HG03097 (cell line): ENCODE data around the gene NMRAL1.

Experiments
- ATAC-seq: cut with Tn5 transposase; IDR thresholded peaks from one replicate; pipeline ENCODE4 v1.9.1; 2021; ENCODE audit not compliant: unreplicated experiment, low FRiP score

The NMRAL1 gene

GRCh38 chr16:4474192-4474961 lies at the start of gene NMRAL1:
TSS of gene NMRAL1 (minus strand) at chr16:4474625. CDS start at chr16:4474132, 493 bp downstream.
- no peak for ATAC-seq

GRCh38 chr16:4523686-4524085 lies 49.3 kb upstream of the NMRAL1 start:
- no peak for ATAC-seq

- ATAC-seq = no peak
Observed at GRCh38 chr16:4522051-4522581, 47.7 kb upstream of the NMRAL1 start.

- no peak for ATAC-seq
Observed at GRCh38 chr16:4520913-4521312, 46.5 kb upstream of the NMRAL1 start.

- ATAC-seq = no peak
Observed at GRCh38 chr16:4519274-4520058, 45.0 kb upstream of the NMRAL1 start.

DNA sequence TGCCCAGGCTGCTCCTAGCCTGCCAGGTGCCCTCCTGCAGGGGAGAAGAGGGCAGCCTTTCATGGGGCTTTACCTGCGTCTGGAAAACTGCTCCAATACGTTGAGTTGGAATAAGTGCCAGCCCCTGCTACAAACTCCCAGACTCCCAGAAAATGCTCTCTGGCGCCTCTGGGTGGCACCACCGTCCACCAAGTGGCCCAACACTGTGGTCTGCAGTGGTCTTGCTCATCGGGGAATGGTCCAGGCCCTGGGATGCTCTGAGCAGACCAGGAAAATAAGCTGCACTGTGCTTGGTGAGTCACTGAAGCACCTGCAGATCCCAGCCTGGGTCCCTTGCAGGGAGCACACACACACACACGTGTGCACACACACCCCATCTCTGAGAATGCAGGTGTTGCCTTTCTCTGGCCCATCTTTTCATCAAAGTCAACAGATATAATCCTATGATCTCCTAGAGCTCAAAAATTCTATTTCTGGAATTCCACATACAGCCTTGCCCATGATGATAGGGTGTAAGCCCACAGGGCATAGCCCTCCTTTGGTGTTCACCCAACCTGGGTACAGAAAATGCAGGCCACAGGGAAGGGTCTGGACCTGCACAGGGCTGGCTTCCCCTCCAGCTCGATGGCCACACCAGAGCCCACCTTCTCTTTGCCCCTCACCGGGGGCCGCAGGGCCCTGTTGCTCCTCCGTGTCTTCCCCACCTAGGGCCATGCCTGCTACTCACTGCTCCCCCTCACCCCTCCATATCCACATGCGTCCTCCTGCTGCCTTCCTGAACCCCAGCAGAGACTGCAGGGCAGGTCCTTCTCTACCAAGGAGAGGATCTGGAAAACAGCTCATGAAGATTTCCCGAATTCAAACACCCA lies 43.6 kb upstream of the NMRAL1 start:
- no peak for ATAC-seq

DNA sequence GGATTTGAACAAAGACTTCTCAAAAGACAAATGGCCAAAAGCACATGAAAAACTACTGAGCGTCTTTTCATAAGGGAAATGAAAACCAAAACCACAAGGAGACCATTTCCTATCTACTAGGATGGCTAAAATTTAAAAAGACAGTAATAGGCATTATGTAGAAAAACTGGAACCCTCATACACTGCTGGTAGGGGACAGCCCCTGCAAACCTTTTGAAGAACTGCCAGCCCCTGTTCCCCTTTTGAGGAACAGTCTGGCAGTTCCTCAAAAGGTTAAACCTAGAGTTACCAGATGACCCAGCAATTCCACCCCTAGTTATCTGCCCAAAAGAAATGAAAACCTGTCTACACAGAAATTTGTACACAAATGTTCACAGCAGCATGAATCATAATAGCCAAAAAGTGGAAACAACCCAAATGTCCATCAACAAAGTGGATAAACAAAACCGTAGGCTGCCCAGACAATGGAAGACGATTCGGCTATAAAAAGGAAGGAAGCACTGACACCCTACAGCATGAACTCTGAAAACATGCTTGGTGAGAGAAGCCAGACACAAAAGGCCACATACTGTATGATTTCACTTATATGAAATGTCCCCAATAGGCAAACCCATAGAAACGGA lies 41.3 kb upstream of the NMRAL1 start:
- peak; percentile 41 for ATAC-seq

GRCh38 chr16:4514606-4515005 lies 40.2 kb upstream of the NMRAL1 start:
- no peak for ATAC-seq

DNA sequence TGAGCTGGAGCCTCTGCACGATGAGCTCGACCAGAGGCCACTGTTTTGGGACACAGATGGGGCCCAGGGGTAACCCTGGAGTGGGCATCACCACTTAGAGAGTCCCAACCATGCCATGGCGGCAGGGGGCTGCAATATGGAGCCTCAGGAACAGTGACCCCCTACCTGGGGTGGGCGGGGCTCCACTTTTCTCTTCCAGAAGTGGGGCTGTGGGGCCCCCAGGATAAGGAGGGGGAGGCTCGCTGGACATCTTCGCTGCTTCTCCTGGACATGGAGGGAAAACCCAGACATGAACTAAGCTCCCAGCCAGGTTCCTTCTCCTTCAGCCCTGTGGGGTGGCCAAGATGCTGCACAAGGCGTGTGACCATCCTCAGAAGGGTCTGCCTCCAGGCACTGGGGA lies 39.5 kb upstream of the NMRAL1 start:
- ATAC-seq = no peak

DNA sequence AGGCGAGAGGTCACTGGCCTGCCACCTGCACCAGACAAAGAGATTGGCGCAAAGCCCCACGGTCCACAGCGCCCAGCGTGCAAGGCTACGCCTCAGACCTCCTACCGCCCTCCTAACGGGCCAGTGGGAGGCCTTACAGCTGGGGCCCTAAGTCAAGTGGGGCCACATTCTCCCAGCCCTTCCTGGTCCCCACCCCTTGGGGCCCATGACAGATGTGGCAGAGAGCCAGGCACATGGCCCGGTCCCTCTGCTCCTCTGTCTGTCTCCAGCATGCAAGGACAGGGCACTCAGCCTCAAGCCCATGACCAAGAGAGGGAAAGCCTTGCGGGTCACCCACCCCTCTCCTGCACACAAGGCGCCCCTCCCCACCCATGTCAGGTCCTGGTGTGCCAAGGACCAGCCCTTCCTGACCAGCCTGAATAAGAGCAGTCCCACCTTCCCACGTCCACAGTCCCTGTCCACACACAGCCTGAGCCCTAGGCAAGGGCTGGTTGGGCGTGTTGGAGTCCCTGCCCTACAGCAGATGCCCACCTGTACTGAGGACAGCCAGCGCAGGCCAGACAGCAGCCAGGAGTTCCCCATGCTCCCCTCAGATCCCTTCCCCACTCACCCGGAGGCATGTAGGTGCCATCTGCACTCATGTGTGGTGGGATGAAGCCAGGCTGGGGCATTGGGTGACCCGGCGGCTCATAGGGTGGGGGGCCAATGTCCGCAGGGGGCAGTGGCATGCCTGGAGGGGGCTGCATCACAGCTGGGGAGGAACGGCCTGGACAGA lies 38.8 kb upstream of the NMRAL1 start:
- no peak for ATAC-seq

DNA sequence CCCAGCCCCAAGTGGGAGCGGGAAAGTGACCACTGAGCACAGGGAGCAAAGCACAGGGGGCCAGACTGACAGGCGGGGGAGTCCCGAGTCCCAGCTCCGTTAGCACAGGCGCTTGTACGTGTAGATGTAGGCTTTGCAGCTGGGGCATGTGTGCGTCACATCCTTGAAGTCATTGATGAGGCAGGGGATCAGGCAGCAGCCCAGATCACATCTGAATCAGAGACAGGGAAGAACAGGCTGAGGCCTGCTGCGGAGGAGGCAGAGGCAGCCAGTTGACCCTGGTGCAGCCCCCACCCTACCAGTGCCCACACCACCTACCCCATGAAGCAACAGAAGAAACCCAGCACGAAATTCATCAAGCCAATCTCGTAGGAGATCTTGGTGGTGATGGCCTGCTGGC lies 38.0 kb upstream of the NMRAL1 start:
- ATAC-seq = no peak

DNA sequence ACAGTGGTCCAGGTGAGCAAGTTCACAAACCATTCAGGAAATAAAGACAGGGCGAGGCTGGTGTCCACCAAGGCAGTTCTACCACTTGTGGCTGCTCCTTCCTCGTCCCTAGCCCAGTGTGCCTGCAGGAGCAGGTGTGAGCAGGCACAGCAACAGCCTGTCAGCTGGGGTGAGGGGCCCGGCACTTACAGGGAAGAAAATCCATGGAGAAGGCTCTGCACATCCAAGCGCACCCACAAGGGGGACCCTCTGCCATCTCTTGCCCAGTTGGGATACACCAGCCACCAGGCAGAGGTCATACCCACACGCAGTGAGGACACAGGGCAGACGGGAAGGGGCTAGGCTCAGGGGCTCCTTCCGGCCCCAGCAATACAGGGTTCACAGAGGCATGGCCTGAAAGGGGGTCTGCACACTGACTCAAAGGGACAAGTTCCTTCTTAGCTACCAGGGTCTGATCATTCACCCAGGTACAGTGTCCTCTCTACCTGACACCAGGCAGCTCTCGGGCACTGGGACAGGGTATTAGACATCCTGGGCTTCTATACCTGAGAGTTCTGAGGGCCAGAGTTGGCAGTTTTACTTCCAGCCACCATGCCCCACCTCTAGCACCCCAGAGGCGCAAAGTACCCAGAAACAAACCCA lies 37.1 kb upstream of the NMRAL1 start:
- ATAC-seq = no peak

- ATAC-seq = no peak
Observed at GRCh38 chr16:4510747-4511426, 36.5 kb upstream of the NMRAL1 start.

GRCh38 chr16:4510131-4510530 lies 35.7 kb upstream of the NMRAL1 start:
- ATAC-seq = no peak

DNA sequence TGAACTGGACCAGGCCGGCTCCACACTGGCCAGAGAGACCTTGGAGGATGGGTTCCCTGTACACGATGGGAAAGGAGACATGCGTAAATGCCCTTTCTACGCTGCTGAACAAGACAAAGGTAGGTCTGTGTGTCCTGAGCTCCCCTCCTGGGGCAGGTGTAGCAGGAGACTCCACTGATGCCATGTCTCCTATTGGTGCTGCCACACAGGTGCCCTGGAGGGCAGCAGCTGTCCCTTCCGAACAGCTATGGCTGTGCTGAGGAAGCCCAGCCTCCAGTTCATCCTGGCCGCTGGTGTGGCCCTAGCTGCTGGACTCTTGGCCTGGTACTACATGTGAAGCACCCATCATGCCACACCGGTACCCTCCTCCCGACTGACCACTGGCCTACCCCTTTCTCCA lies 35.0 kb upstream of the NMRAL1 start:
- no peak for ATAC-seq

DNA sequence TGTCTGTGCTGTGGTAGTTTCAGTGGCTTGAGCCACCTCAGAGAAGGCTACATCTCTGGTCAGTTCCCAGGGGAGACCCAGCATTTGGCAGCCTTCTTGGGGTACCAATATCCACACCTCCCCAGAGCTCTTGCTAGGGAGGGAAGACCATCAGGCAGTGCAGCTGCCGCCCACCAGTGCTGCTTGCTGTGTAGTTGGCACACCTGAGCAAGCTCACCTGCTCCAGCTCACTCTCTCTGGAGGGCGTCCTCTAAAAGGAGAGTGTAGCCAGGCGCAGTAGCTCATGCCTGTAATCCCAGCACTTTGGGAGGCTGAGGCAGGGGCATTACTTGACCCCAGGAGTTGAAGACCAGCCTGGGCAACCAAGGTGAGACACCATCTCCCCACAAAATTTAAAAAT lies 34.4 kb upstream of the NMRAL1 start:
- ATAC-seq = no peak

GRCh38 chr16:4507588-4508345 lies 33.3 kb upstream of the NMRAL1 start:
- no peak for ATAC-seq

DNA sequence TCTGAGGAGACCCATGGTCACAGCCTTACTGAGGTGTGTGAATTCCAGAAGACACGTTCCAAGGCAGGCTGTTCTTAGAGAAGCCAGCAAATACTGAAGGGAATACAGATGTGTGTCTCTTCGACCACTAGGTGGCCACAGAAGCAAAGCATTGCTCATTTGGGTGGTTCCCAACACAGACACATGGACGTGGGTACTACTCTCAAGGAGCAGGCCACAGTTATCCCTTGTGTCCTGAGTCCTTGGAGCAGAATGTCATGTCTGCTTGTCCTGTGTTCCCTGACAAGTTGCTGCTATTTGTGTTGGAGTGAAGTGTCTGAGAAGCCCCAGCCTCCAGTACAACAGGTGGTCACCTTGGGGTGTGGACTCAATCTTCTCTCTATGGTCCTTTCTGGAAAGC lies 32.0 kb upstream of the NMRAL1 start:
- no peak for ATAC-seq
